ENCODE data around the gene TP53. TPM values are rescaled to one million over a fixed set of nuclear protein-coding genes. Genes with fewer than 3 reads are reported as not detected.

TP53 gene
- polyA plus RNA-seq, 1 of the 3 experiments (the other 2 are of a cell fraction) = 62.6 TPM

- Histone ChIP-seq H3K9me3 (no peaks in the 10 kb centered on the region), H3F3A (replicated peaks; ENCODE audit: insufficient read depth) (peaks cover 10% of the 10 kb centered on the region), H4K20me1 (ENCODE audit: insufficient read depth) (no peaks in the 10 kb centered on the region), H3K4me3 (ENCODE audit: low read depth in 2 of 2, low read length in 1 of 2) (no peak overlapping the region), H3K9ac (no peak overlapping the region), H3K36me3 (replicated peaks in 1 of 2; ENCODE audit: control insufficient read depth in 1 of 2, insufficient read depth in 2 of 2, low read length in 1 of 2) (no peaks in the 10 kb centered on the region), H3K9me2 (no peaks in the 10 kb centered on the region), H3K4me1 (ENCODE audit: control insufficient read depth in 1 of 2, insufficient read depth in 2 of 2, low read depth in 1 of 2, low read length in 1 of 2) (peaks cover 3 to 18% of the 10 kb centered on the region in 2 experiments; a peak in 1 of 4 replicates), H3K79me2 (ENCODE audit: insufficient read depth) (no peaks in the 10 kb centered on the region), H3K27ac (ENCODE audit: low read depth in 2 of 2, low read length in 1 of 2) (no peak overlapping the region), H2AFZ (ENCODE audit: low read depth) (no peak overlapping the region), H3K27me3 (ENCODE audit: insufficient read depth) (peaks cover 7% of the 10 kb centered on the region; the same call in 1 of the 2 replicates), H3K4me2 (no peak overlapping the region)
- TF ChIP-seq RCOR1 (IDR thresholded peaks at IDR 0.05; ENCODE audit: low read length) (no peak), YY1 (IDR thresholded peaks at IDR 0.05; ENCODE audit: low read depth) (no peak), USF1 (IDR thresholded peaks at IDR 0.05; ENCODE audit: borderline replicate concordance, low read depth) (no peak)
- no peak for DNase-seq
- WGBS (ENCODE audit: low lambda C conversion rate) = 86% methylated on average over 8 of the region's 9 CpGs
- CTCF ChIA-PET = no interaction called here
- POLR2A ChIA-PET = no interaction called here
Measured at GRCh38 chr17:7719661-7720060, 32.4 kb upstream of the TP53 start.

- POLR2A ChIA-PET = interaction anchor here (1.2 to 2.8 kb wide), 3 partner anchors 12 to 120 kb away, joined by 5 to 38 read pairs (median 6); partner anchors contain the start of gene EFNB3
- DNase-seq = no peak
Measured at GRCh38 chr17:7717756-7718350, 30.6 kb upstream of the TP53 start.

More at GRCh38 chr17:7717756-7718350, 30.6 kb upstream of the TP53 start:
- 11% methylated on average over 16 of the region's 16 CpGs for WGBS (ENCODE audit: low lambda C conversion rate)
- H3K36me3 ChIP-seq (replicated peaks in 1 of 2; ENCODE audit: control insufficient read depth in 1 of 2, insufficient read depth in 2 of 2, low read length in 1 of 2) = no peaks in the 10 kb centered on the region
- H3K4me2 ChIP-seq = peak overlapping the region; percentile 94
- H3K9me3 ChIP-seq = no peaks in the 10 kb centered on the region
- CTCF ChIA-PET = interaction anchor here (0.6 to 8.2 kb wide), 13 partner anchors 9 to 261 kb away, joined by 3 to 85 read pairs (median 5); partner anchors contain the start of genes EFNB3, KDM6B, TP53 and WRAP53
- H3K9me2 ChIP-seq = no peaks in the 10 kb centered on the region
- no peak overlapping the region for H3K27ac ChIP-seq (ENCODE audit: low read depth in 2 of 2, low read length in 1 of 2)
- H3K4me3 ChIP-seq (ENCODE audit: low read depth in 2 of 2, low read length in 1 of 2) = peak overlapping the region; percentile 72 to 92
- H3F3A ChIP-seq (replicated peaks; ENCODE audit: insufficient read depth) = peaks cover 10% of the 10 kb centered on the region
- TF ChIP-seq MAX (IDR thresholded peaks at IDR 0.05; ENCODE audit: low read depth) = no peak
- no peak for TF ChIP-seq TCF12 (IDR thresholded peaks at IDR 0.05)
- TF ChIP-seq JUND (IDR thresholded peaks at IDR 0.05) = no peak
- TF ChIP-seq EP300 (IDR thresholded peaks at IDR 0.05; ENCODE audit: borderline replicate concordance in 1 of 2, low read depth in 1 of 2, low read length in 1 of 2) = no peak
- TF ChIP-seq FOXM1 (IDR thresholded peaks at IDR 0.05; ENCODE audit: low read depth) = no peak
- no peak for TF ChIP-seq PBX3 (IDR thresholded peaks at IDR 0.05)
- TF ChIP-seq FOXJ3 (CRISPR knock-in tag; IDR thresholded peaks at IDR 0.05) = no peak
- no peaks in the 10 kb centered on the region for H3K79me2 ChIP-seq (ENCODE audit: insufficient read depth)
- peak overlapping the region; percentile 72; the same call in 1 of the 2 replicates for H3K9ac ChIP-seq
- peaks cover 3 to 18% of the 10 kb centered on the region in 2 experiments; a peak in 1 of 4 replicates for H3K4me1 ChIP-seq (ENCODE audit: control insufficient read depth in 1 of 2, insufficient read depth in 2 of 2, low read depth in 1 of 2, low read length in 1 of 2)
- no peaks in the 10 kb centered on the region for H3K27me3 ChIP-seq (ENCODE audit: insufficient read depth)
- peak overlapping the region; percentile 79 for H2AFZ ChIP-seq (ENCODE audit: low read depth)
- H4K20me1 ChIP-seq (ENCODE audit: insufficient read depth) = no peaks in the 10 kb centered on the region

Data from SK-N-SH (cell line).